Fibroblast of the conjunctiva (primary cell): ENCODE data around the gene CBX3.
"Not testable (repeated sequence)": the region's sequence is repeated elsewhere in the genome, so short reads cannot be mapped to it uniquely, and the experiment has no call there.

Experiments
- DNase-seq: peaks from one replicate; pipeline ENCODE4 v3.0.0-alpha.2; 2010; ENCODE audit warnings: low read depth

The CBX3 gene

DNA sequence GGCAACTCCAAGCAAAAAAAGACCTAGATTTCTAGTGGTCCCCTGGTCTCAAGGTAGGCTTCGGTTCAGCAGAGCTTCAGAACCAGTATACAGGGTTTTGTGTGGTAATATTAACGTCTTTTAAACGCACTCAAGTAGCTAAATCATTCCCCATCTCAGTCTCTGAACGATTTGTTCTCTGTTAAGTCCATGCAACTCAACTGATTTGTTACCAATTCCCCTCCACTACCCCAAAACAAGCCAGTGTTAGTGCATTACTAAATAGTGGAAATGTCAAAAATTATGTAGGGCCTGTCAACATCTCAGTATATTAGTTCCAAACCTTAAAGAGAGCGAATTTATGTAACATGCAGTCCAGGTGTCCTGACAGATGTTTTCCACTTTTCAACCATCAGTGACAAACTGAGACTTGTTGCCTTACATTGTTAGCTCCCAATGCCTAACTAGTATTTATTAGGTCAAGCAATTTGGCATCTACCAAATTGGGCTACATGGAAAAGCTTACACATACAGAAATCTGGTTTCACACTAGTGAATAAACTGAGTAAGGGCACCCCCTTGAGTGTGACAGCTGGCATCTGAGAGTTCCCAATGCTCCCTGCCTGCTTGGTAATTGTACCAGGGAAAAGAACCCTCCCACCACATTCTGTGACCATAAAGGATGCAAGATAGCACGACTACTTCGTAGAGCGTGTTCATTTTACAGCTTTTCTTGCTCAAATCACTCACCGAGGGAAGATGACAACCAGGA is 13.2 kb upstream of the CBX3 start:
- DNase-seq: no peak

DNA sequence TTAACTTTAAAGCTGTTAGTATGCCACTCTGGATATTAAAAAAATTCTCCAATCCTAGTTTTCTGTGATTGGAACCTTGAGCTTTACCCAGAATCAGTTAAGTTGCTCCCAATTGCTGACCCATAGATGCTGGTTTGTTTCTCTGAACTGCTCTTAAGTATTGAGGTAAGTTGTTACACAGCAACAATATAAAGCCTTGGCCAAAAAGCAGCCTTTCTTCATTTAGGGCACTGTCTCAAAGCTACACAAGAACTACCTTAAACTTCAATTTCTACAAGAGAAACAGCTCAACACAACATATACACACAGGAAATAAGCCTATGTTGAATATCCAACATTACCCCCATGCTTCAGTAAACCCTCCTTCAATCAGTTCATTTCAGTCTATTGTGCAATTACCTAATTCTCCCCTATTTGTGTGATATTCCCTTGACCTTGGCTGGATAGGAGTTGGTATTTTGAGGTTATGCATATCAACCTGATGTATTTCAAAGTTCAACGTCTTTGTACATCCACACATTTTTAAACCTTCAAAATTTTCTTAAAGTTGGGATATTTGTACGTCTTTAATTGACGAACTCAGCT is 12.5 kb upstream of the CBX3 start:
- DNase-seq: no peak

DNA sequence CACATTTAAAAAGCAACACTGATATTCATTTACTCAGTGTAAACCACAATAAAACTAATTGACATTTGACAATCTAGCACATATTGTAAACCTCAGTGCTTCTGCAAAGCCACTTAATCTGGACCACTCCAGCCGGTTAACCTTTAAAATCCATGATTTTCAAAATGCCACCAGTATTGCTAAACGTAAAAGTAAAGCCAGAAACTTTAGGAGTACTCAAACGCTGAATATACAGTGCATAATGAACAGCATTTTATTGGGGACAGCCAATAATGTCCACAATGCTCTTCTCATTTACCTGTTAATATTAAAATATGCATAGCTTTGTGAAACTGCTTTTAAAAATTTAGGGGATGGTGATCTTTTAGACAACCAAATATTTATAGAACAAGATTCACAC is 11.8 kb upstream of the CBX3 start:
- no peak for DNase-seq

DNA sequence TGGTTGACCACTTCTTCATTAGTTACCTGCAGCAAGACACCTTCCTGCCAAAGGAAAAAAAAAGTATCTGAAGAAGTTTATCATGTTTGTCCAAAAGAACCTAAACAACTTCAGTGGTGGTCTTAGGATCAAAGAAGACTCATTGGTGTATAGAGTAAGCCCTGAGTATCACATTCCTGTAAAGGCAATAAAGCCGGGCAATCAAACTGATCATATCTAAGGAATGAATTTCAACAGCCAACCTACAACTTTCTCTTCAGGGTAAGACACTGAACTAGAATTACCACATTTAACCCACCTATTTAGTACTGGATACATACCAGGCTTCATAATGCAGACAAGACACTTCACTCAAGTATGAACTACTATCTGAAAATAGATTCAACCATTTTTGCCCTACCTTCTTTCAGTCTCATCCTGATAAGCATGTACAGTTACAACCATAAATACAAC is 11.1 kb upstream of the CBX3 start:
- no peak for DNase-seq

DNA sequence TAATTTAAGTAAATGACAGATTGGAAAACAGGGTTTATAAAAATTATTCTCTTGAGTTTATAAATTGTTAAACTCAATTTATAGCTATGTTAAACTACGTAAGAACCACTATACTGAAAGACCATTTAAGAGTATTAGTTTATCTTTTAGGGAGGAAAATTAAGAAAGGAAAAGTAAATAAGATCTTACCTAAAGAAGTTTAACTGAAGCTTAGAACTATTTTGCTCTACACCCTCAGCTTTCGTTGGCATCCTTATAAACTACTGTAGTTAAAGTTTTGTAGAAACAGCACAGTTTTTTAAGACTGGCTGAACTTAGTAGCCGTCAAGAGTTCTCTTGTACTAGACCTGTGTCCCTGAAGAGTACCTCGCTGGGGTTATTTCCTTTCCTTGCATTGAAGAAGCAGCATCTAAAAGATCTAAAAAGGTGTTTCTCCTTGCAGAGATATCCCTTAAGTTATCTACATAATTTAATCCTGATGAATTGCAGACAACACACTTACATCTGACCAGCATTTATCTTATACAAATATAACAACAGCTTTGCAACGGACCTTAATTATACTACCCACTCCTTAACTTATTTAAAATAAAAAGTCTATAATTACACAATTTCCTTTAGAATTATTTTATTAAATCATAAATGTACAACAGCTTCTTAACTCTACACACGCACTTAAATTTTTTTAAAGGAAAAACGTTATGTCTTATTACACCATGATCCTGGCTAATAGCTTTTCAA is 10.1 kb upstream of the CBX3 start:
- no peak for DNase-seq

DNA sequence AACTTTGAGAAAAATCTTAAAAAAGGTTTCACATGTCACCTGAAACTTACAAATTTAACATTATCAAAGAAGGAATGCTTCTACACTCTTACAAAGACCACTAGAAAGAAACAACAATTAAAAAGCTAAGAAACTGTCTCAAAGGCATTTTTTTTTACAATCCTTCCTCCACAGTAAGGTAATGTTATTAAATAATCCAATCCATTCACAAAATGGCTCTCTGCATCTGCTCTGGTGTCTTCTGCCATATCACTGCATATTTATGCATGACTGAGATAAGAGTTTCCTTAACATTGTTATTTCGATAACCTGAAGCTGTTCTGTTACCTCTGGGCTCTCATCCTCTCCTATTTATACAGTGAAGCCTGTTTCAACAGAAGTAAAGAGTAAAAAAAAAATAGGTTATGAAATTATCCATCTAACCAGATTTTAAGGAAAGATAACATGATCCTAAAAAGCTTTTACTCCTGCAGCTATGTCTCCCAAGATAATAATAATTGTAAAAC is 9.5 kb upstream of the CBX3 start:
- DNase-seq: no peak

DNA sequence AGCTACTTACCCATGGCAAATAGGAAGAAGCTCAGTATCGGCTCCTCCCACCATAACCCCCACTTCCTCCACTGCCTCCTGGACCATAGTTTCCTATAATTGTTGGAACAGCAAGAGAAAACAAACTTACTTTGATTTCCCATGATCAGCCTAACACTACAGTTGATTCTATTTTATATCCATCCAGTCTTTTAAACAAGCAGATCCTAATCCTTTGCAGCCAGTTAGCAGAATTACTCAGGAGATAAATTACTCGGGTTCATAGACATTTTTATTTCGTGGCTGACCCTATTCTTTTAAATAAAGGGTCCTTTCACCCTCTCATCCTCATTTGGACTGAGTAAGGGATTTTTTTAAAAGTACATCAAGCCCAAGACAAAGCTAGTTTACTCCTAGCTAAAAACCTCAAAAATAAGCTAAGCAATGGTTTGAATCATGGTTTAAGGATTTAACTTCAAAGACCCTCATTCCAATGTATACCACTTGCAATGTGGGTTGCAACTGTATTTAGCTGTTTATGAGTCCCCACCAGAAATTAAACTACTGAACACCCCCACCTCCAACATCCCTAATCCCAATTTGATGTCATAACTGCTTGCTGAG is 9.0 kb upstream of the CBX3 start:
- no peak for DNase-seq

DNA sequence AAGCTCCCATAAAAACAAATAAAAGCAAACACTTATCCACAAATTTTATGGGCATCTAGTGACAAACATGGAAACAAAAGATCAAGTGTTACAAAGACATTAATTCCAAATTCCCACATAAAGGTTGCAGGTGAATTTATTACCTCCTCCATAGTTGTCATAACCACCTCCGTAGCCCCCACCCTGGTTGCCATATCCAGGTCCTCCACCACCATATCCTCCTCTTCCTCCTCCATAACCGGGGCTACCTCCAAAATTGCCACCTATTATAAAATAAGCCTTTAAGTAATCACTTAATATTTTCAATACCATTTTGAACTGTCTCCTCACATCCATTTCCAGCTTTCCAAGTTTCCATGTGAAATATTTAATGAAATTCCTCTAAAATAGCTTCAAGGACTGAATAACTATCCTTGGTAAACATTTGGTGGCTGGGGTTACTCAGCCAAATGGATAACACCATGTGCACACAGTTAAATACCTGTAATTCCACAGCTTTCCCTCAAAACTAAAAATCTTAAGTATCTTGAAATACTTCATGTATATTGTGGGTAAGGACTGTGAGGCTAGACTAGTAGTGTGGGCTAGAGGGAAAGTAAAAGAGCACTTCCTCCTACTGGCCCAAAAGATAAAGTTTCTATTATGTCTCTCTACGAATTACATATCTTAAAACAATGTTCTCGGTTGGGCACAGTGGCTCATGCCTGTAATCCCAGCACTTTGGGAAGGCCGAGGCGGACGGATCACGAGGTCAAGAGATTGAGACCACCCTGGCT is 7.9 kb upstream of the CBX3 start:
- DNase-seq: no peak

DNA sequence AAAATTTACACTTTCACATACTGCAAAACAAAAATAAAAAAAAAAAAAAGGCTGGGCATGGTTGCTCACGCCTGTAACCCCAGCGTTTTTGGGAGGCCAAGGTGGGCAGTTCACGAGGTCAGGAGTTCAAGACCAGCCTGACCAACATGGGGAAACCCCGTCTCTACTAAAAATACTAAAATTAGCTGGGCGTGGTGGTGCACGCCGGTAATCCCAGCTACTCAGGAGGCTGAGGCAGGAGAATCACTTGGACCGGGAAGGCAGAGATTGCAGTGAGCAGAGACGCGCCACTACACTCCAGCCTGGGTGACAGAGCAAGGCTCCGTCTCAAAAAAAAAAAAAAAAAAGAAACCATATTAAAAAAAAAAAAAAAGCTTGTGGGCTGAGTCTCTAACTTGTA is 6.8 kb upstream of the CBX3 start:
- not testable (repeated sequence) for DNase-seq

DNA sequence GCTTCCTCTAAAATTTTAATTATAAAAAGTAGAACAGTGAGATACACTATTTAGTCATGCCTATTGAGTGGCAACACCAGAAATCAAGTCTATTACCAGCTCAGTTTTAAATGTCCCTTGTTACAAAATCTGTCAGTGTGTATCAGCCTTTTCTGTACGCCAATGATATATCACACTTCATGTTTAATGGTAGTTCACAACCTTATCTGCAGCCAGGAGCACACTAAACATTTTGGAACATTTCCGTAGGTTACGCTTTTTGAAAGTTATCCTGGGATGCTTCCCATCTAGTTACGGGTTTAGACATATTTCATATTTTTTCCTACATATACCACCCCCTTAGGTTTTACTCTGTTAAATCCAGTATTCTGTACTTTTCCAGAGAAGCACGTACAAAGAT is 6.4 kb upstream of the CBX3 start:
- no peak for DNase-seq

DNA sequence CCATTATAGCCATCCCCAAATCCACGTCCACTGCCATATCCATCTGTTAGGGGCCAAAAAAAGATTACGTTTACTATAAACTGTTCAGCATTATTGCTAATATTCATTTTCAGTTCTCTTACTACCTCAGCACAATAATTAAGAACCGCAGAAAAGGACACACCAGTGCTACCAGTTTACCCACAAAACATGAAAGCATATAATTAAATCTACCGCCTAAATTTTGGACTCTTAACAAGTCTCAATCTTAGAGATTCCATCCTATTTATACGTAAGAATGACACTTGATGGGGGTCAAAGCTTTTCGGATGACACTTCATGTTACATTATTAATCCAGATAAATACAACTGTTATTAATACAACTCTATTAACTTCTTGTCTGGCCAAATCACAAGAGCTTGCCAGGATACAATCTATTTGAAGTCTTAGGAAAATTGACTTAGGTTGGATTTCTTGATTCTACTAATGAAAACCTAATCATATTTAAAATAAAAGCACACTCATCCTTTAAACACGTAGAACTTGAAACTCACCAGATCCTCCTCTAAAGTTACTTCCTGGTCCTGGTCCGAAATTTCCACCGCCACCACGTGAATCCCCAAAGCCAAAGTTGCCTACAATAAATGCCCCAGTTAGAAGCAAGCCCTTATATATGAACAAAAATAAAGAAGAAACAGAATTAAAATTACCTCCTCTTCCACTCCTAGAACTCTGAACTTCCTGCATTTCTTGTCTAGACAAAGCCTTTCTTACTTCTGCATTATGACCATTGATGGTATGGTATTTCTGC is 5.5 kb upstream of the CBX3 start:
- DNase-seq: no peak

DNA sequence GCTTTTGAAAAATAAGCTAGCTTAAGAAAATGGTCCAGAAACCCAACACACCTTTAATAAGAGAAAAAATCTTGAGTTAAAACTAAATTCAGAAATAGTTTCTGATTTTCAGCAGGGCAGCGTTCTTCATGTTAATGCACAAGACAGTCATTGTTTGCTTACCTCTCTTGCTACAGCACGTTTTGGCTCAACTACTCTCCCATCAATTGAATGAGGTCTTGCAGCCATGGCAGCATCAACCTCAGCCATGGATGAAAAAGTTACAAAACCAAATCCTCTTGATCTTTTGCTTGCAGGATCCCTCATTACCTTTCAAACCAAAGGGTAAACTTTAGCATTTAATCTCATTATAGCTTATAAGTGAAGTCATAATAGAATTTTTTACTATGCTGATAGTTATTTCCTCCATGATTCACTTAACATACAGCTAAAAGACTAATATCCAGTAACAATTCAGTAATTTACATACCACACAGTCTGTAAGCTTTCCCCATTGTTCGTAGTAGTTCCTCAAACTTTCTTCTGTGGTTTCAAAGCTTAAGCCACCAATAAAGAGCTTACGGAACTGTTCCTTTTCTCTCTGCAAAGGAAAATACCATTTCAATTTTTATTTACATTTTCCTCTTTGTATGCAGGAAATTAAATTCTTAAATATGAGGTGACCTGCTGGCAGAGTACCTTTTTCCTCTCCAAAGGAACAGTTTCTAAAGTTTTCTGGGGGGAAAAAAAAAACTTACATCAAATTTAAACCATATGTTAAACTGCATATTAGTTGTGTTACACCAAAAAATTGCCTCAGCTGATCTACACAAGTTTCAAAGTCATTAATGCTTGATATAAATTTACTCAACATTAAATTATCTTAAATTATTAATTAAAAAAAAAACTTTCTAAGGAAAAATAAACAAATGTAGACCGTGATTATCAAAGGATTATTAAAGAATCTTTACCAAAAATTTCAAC is 4.1 kb upstream of the CBX3 start:
- DNase-seq: no peak

DNA sequence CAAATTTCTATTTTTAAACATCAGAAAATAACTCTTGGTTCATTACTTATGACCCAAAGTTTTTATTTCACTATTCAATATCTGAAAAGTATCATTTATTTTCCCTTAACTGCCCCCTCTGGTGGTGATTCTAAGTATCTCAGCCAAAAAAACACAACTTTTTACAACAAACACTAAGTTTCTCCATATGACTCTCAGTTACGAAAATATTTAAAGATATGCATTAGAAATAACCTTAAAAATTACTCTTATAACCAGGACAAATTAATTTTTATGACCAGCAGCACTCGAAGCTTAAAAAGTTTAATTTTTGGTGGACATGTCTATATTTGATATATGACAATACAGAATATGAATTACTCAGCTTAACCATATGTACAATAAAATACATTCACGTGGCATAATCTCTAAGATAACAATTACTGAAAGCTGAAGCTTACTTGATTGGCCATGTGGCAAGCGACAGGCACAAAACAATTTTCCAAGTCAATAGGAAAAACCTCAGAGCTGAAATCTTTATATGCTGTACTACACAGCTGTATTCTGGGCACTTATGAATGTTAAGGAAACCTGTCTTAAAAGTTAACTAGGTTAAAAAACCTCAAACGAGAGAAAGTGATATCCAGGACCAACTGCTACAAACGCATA is 3.3 kb upstream of the CBX3 start:
- DNase-seq: no peak

DNA sequence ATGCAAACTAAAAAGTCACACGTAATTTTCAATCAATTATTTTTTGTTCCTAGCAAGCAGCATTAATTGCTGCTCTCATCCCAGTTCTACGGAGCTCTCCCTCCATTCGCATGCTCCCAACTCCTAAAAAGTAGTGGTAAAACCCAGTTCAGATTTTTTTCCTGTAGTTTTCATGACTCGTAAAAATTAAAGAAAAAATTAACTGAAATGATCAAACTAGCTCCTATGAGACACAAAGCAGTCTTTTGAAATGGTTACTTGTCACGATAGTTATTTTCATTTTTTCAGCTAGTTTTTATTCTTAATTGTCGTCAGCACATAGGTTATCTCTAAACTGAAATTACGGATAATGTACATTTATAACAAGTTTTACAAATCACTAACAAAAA is 2.8 kb upstream of the CBX3 start:
- DNase-seq: no peak

DNA sequence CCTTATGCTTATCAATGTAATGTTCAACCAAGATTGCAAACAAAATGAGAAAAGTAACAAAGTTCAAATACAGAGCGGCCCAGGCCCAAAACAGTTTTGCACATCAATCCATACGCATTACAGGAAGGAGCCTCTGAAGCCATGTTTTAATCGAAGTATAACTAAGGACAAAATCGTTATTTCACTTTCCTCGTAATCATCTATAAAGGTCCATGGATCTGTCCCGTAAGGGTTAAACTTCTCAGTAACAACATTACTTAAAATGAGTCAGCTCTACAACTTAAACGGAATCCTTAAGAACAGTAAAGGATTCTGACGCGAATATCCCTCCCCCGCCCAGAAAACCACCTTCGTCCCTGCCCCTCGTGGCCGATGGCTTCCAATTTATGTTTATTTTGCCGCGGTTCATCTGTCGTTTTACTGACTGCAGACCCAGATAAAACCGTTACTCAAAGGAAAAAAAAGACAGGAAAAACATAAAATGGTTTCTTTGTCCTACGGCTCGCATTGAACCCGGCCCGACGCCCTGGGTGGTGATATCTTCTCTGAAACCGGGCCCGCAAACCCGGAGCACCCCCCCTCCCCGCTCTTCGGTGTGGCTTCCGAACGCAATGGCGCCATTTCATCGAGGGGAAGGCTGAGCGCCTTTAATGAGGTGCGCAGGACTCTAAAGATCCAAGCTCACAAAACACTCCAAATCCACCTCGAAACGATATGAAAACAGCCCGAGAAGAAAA is 2.1 kb upstream of the CBX3 start:
- DNase-seq: no peak

DNA sequence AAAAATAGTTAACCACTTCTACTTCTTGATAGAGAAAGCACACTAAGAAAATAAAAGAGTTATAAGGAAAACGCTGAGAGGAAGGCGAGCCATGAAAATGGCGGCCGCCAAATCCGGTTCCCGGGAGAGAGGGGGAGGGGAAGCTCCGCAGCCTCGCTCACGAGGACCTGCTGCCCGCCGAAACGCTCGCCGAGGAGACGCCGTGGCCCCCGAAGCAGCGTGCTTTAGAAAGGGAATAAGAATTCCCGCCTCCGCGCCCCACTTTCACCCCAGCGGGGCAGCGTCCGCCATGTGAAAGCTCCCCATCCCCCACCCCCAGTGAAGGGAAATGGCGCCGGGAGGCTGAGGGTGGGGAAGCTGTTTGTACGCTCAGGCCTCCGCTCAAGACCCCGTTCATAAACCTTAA is 1.5 kb upstream of the CBX3 start:
- DNase-seq: no peak

DNA sequence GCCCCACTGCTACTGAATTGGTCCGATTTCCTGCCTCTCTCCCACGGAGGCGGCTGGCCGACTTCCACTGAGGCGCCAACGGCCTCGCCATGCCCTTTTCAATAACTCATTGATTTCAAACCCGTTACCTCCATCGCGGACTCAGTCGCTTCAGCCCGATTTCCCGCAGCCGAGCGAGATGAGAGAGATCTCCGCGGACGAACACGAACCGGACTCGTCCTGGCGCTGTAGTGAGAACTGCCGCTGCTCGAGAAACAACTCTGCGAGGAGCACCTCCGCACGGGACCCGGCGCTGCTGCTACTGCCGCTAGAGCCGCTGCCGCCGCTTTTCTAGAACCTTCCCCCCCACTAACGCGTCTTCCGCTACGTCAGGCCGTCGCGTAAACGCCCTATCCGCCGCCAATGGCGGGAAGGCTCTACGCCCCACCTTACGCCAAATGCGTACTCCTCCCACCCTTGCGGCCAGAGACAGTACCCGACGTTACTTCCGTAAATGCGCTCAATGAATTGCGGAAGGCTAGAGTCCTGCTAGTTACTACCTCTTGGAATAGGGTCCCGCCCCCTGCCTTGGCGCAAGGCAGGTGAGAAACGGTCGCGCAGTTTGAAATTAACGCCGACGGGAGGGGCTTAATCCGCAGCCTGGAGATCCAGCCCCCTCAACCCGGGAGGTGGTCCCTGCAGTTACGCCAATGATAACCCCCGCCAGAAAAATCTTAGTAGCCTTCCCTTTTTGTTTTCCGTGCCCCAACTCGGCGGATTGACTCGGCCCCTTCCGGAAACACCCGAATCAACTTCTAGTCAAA is 900 bp upstream of the CBX3 start, which contains the start of gene HNRNPA2B1:
TSS of gene HNRNPA2B1 (minus strand) at position 303 of the 803 bp plus-strand sequence. CDS start at position 134, 169 bp downstream.
- peak; percentile 96 for DNase-seq
